GM19455 (cell line): Measurements from ENCODE around the gene IST1.
"Not testable (repeated sequence)": the region's sequence is repeated elsewhere in the genome, so short reads cannot be mapped to it uniquely, and the experiment has no call there.

ENCODE experiments used
- ATAC-seq: cut with Tn5 transposase; IDR thresholded peaks from one replicate; pipeline ENCODE4 v1.9.1; 2021; ENCODE audit not compliant: unreplicated experiment

Gene IST1

DNA sequence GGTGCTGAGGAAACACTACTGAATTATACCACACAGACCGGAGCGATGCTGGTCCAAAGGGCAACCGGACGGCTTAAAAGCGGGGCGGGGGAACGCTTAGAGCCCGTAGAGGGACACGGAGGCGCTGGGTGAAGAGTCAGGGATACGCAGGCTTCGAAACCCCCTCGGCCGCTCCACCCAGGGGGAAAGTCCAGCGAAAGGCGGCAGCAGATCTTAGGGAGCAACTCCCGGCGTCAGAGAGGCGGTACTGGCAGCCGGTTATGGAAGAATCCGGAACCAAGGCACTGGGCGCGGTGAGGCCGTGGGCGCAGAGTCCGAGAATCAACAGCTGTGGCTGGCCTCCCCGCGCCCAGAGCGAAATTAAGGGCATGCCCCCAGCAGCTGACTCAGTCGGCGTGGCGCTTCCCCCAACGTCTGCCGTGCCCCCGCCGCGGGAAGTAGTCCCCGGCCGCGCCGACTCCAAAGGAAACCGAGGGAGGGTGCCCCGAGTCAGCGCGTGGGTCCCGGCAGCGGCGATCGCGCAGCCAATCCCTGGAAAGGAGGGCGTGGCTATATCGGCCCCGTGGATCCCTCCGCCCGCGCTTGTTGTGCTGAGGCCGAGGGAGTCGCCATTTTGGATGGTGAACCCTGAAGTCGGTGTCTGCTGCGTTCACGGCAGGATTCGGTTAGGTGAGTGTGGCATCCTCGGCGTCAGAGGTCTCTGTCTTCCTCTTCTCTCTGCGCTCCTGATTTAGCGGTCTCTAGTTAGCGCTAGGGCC lies at the start of gene IST1:
Gene IST1 (plus strand): TSS at position 611 of the 758 bp plus-strand sequence. CDS start 20,110 bp downstream, outside the sequence.
- ATAC-seq = peak; percentile 75

DNA sequence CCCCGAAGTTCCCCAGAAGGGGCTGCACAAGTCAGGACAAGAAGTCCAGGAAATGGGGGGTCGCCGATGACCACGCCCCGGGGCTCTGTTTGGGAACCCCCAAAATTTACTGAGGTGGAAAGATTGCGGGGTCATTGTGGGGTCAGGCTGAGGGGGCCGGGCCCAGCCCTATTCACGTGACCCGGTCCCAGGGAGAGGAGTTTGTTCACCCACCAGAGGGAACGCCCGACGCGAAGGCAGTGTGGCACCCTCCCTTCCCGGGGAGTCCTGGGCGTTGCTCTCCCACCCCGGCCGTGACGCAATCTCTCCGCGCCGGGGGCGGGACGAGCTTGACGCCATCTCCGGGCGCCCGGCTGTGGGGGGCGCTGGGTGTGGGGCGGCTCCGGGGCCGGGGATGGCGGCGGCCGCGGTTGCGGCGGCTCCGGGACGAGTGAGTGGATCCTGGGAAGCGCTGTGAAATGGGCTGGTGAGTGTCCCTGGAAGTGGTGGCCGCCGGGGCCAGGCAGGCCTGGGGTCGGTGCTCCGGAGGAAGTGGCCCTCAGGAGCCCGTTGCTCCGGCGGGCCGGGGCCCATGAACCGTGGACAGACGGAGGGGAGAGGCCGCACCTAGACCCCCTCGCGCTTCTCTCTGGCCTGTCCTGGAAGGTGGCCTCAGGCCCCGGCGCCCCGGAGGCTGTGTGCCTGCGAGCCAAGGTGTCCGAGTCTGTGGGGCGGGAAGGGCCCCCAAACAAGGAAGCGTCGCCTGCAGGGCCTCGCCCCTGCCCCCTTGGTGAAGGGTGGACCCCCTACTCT lies 49.5 kb upstream of the IST1 start, which contains the start of gene ATXN1L:
Gene ATXN1L (plus strand): TSS at position 338 of the 792 bp plus-strand sequence. CDS start 3,765 bp downstream, outside the sequence.
- ATAC-seq = peak; percentile 60

DNA sequence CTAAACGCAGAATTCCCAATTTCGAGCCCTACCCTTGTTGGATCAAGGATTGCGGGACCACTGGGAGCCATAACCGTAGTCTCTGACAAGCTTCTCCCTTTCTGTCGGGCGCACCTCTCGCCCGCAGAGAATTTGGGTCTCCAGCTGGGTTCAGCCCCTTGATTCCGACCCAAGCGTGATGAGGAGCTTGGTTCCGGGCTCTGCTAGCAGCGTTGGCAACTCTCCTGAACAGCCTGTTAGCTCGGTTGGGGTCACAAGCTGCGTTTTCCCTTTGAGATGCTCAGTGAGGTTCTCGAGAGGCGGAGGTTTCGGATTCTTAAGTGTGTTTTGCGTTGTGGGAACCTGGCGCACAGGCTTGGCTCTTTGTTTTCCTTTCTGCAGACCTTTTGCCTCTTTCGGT lies 48.9 kb upstream of the IST1 start:
- no peak for ATAC-seq

DNA sequence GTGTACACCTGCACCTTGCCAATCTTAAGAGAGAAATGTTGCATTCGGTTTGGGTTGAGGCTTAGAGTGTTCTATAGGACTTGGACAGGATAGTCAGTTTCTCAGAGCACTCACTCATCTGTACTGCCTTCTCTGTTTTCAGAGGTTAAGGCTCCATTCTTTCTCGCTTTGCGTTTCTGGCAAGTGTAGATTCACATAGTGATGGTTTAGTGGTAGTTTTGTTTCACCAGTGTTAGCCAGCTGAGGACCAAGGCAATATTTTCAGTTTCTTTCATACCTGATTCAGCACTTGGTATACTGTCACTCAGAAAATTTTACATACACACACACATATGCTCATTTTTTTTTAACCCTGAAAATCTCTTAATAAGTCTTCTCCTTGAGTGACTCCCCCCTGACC lies 48.2 kb upstream of the IST1 start:
- no peak for ATAC-seq

DNA sequence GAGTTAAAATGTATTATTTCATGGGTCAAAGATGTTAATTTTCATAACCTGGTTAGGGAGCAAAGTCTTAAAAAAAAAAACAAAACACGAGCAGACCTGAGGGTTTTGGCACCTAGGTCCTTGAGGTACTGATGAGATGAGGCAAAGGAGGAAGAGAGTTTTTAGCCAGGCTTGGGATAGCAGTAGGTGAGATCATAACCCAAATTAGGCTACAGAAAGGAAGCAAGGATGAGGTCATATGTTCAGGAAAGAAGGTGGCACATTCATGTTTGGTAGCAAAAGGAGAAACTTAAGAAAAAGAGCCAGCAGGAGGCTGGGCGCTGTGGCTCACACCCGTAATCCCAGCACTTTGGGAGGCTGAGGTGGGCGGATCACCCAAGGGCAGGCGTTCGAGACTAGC lies 46.7 kb upstream of the IST1 start:
- no peak for ATAC-seq

DNA sequence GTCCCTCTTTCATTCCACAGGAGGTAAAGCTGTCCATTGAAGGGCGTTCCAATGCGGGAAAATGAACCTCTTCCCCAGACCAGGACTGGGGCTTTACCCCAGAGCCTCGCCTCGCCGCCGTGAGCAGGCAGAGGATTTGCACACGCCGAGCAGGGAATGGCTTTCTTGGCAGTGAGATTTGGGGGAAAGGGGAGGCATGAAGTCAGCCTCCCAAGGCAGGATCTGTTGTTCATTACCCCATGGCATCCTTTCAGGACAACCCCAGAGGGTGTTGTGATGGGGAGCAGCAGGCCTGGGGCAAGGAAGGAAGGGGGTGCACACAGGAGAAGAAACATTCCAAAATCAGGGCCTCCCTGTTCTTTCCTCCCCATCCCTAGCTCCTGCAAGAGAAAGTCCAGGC lies 43.6 kb upstream of the IST1 start:
- no peak for ATAC-seq

DNA sequence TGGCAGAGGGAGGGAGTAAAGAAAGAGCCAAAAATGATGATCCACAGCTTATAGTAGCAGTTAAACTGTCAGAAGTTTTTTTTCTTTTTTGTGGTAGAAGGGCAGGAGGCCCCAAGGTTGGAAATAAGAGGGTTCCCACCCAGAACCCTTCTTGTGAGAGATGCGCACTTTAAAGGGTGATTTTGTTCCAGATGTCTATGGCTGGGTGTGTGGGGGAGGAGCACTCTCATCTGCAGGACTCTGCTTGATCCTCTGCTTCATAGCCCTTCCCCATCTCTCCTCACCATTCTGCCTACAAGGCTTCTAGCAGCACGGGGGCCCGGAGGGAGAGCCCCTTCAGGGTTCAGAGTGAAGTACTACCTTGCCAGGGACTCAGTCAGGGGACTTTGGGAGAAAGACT lies 43.2 kb upstream of the IST1 start:
- ATAC-seq = no peak

DNA sequence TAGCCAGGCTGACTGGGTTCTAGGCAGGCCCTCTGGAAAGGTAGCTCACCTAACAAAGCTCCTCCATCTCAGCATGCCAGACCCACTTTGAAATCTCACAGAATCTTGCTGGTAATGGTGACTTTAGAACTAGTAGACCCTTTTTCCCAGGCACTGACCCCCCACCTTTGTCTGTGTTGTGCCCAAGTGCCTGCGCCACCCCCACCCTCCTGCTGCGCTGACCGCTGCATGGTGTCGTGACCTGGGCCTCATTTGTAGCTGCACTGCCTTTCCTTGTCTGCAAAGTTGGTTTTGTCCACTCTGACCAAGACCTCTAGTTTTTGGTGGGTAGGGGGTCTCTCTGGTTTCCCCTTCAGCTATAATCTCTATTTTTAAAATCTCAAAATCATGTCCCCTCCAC lies 42.8 kb upstream of the IST1 start:
- no peak for ATAC-seq

DNA sequence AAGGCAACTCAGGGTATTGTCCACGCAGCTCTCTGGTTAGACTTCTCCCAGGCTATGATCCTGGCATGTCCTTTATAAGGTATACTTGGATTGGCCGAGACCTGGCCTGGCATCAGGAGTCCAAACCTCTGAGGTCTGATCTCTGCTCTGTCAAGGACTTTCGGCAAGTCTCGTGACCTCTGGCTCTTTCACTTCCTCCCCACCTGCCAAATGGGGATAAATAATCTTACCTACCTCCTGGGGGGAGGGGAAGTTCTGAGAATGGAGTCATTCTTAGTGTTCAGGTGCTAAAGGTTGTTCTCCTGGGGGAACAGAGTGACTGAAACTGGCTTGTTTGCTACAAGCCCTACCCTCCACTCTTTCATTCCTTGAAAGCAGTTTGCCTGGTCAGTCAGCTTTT lies 41.9 kb upstream of the IST1 start:
- peak; percentile 81 for ATAC-seq

DNA sequence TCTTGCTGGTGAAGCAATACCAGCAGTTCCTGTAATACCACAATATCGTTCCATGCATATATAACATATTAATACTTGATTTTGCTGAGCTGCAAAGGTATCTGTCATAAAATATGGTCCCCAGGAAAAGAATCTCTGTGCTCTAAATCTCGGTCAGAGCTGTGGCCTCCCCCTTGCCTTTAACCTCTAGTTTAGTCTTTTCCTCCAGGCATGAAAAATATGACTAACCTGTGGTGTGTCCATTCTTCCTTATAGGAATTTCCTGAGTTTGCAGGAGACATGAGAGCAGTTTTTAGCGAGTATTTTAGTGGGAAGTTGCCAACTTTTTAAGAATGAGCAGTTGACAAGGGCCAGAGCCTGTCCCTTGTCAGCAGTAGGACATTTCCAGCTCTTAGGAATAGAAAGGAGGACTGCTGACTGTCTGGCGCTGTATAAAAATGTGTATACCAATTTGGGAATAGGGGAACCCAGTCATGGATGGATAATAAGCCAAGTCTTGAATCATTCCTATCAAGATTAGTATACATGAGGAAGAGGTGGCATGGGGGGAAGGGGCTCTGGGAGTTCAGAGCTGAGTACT lies 40.9 kb upstream of the IST1 start:
- ATAC-seq = no peak

DNA sequence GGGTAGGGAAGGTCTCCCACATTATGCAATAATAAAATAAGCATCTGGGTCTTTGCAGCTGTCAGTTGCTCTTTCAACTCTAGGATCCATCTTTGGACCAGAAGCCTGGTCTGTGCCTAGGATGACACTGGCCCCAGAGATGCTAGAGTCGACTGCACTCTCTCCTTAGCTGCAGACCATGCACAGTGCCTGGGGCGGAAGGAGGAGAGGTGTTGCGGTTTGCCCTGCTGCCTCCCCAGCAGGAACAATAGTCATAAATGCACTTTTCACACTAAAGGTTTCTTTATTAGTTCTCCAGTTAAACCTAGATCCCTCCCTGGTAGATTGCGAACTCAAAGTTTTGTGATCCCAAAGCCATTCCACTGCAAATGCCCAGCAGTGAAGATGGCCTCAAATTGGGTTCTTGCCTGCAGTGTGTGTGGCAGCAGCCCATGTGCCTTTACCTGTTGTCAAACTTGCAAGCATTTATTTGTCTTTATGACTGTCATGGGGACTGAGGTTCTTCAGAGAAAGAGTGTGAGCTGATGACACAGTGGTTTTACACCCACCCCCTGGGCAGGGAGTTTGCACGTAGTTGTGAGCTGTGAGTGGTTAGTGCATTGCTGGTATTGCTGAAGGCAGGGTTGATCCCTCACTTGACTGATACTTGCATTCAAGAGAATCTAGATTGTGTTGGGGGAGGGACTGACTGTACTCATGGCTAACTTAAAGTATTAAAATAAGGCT lies 39.2 kb upstream of the IST1 start:
- no peak for ATAC-seq

DNA sequence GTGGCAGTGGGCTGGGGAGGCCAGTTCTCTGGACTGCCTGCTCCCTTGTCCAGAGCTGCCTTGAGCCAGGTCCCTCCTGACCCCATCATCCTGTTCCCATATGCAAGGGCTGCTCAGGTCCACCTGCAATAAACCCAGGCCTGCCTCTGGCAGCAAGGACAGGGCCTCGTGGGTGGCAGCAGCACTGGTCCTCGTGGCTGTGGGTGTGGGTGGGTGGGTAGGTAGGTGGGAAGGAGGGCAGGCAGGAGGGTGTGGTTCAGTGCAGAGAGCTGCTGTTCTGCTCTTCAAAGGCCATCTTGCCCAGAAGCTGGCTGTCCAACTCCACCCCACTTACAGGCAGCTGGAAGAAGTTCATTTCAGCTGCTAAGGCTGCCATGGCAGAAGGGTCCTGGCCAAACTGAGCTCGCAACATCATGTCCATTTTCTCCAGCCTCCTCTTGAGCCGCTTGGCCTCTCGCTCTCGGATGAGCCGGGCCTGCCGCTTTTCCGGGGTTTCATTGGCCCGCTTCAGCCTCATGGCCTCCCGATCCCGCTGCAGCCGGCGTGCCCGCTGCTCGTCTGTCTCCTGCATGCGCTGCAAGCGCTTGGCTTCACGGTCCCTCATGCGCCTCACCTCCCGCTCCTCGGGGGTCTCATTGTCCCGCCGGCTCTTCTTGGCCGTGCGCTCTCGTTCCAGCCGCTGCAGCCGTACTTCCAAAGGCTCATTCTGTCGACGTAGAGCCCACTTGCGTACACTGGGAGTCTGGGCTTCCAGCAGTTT lies 35.4 kb upstream of the IST1 start:
- ATAC-seq = no peak

DNA sequence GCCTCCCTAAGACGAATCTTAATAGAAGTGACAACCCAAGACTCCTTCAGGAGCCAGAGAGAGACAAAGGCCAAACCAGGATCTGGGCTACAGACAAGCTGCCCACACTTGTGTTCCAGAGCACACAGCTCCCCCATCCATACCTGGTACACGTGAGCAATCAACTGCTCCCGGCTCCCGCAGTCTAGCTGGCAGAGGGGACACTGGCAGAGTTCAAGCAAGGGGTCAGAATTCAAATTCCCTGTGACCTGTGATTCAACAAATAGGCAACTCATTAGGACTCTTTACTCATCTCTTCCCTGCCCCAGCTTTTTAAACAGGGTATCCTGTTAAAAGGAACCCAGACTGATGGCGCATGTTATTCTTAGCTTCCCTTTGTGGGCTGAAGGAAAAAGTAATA lies 31.3 kb upstream of the IST1 start:
- ATAC-seq = no peak

DNA sequence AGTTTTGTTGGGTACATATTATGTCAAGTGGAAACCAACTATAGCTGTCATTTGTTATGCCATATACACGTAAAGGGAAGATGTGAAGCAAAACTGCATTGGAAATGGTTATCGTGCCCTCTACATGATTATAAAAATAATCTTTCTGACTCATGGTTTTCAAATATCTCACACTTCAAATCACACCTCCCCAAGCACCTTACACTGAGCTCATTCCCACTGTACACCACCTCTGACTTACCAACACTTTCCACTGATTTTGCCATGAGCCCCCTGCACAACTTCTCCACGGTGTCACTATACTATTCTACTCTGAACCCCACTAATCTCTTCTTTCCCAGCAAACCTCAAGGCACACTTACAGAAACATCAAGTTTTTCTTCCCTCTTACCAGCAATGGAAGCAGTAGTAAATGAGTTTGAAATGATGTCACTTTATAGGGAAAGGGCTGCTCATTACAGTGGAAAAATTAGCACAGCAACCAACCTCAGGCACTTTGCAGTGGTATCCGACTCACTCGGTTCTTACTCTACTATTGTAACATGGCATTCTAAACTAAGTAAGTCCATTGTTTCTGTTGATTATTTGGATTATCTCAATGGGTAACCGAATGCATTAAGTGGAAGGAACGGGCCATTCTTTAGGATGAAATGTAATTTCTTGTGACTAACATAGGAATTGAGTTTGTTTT lies 30.0 kb upstream of the IST1 start:
- no peak for ATAC-seq

DNA sequence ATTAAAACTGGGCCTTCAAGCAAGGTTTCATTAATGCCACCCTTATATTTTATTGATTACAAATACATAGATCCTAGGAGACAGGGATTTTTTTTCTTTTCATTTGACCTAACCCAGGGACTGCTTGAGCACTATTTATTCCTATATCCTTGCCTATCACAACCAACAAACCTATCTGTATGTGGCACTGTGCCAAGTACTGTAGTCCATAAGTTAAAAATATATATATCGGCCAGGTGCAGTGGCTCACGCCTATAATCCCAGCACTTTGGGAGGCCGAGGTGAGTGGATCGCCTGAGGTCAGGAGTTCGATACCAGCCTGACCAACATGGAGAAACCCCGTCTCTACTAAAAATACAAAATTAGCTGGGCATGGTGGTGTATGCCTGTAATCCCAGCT lies 28.2 kb upstream of the IST1 start:
- ATAC-seq = not testable (repeated sequence)

DNA sequence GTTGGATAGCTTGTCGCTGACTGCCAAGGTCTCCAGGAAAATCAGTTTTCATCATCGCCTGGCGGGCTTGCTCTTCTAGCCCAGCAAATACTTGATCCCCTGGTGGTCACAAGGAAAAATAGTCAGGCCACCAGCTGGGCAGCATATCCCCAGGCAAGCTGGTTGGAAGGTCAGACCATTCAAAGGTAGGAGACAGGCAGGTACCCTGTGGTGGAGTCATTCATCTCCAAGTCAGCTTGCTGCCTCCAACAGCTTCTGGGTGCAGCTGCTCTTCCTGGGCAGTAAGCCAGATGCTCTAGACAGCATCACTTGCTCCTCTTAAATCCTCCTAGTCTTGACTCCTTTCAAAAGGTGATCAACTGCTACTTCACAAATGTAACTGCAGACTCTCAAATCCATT lies 27.4 kb upstream of the IST1 start:
- no peak for ATAC-seq

DNA sequence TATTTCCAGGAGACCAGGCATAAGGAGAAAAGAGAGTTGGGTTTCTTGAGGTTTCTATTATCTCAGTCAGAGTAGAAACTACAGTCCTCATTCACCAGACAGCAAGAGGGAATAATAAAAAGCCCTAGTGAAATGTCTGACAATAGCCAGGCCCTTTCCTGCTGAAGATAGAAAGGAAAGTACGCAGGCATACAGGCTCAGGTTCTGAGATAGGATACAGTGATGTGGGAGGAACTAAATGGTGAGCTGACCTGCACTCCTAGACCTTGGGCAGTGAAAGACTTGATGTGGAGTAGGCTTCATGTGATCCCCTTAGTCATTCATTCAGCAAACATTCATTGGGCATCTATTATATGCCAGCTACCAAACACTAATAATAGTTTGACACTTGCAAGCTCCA lies 26.2 kb upstream of the IST1 start:
- ATAC-seq = no peak

DNA sequence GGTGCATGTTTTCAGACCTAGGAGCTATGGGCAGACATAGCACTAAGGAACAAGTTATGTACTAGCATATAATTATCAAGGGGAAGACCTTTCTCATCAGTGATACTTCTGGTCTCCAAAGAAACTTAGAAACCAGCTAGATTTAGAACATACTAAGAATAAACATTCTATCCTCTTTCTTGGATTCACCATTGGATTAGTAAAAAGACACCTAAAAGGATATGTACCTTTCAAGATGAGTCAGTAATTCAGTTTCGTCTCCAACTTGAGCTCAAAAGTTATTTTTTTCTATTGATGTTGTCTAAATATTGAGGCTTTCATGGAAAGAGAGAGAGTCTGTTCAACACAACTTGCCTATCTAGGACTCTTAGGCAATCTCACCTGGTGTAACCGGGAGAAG lies 24.5 kb upstream of the IST1 start:
- no peak for ATAC-seq

DNA sequence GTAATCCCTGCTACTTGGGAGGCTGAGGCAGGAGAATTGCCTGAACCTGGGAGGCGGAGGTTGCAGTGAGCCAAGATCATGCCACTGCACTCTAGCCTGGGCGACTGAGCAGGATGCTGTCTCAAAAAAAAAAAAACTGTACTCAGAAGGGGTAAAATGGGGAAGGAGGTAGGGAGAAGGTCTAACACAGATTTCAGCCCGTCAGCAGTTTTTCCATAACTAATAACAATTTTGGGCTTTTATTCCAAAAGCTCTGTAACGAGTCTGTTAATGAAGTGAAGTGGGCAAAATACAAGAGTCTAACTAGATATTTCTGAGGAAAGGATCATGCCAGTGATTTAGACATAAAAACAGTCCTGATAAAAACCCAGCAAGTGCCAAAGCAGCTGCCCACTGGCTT lies 22.1 kb upstream of the IST1 start:
- ATAC-seq = no peak

DNA sequence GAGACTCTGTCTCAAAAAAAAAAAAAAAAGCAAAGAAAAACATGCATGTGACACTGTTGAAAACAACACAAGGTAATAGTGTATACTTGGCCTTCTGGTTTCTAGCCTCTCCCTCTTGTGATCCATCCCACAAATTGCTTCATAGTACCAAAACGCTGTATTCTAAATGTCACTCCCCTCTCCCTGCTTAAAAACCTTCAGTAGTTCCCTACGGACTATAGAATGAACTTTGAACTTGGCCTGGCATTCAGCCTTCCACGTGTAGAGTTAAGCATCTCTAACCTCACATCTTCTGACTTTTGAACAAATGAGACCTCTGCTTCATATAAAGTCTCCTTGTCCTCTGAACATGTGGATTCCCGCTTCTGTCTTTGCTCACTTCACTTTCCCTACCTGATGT lies 16.4 kb upstream of the IST1 start:
- no peak for ATAC-seq
